GM13976 (cell line): ENCODE measurements around the gene CDH13.

ENCODE experiments used
- DNase-seq: peaks from one replicate; pipeline ENCODE4 v3.0.0; 2012; ENCODE audit warnings: low spot score
- in situ Hi-C: fragments of 300-500 bp; cut with MboI; formaldehyde crosslinking; loops from one replicate; pipeline ENCODE4 v1.12.0; 2022; ENCODE audit warnings: low sequenced_read_pairs, mixed read lengths, inconsistent platforms; ENCODE audit not compliant: unreplicated experiment
- TF ChIP-seq, protein P1 (sequence below): IDR thresholded peaks from 2 replicates; pipeline ENCODE4 v1.5.1; 2012; ENCODE audit warnings: borderline replicate concordance, mild to moderate bottlenecking; ENCODE audit not compliant: insufficient read depth; ENCODE audit errors: extremely low read depth, missing control alignments, control extremely low read depth

CDH13 gene

DNA sequence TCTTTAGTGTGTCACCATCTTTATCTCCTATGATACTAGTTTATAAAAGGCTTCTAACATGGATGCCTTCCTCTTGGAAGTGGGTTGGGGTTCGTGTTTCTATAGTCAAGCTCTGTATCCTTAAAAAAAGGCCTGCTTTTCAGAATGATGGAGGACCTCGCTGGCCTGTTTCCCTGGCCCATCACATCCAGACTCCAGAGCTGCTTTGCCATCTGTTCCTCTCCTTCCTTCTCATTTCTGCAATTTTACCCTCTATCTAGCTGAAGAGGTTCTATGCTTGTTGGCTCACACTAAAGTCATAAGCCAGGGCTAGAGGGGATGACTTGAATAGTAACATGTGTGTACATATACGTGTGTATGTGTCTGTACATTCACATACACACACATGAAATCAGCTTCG is 730.2 kb downstream of the CDH13 start:
- TF ChIP-seq, protein P1, sequence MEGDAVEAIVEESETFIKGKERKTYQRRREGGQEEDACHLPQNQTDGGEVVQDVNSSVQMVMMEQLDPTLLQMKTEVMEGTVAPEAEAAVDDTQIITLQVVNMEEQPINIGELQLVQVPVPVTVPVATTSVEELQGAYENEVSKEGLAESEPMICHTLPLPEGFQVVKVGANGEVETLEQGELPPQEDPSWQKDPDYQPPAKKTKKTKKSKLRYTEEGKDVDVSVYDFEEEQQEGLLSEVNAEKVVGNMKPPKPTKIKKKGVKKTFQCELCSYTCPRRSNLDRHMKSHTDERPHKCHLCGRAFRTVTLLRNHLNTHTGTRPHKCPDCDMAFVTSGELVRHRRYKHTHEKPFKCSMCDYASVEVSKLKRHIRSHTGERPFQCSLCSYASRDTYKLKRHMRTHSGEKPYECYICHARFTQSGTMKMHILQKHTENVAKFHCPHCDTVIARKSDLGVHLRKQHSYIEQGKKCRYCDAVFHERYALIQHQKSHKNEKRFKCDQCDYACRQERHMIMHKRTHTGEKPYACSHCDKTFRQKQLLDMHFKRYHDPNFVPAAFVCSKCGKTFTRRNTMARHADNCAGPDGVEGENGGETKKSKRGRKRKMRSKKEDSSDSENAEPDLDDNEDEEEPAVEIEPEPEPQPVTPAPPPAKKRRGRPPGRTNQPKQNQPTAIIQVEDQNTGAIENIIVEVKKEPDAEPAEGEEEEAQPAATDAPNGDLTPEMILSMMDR, result no peak
- DNase-seq, result no peak
- in situ Hi-C loops, result no loop called here

DNA sequence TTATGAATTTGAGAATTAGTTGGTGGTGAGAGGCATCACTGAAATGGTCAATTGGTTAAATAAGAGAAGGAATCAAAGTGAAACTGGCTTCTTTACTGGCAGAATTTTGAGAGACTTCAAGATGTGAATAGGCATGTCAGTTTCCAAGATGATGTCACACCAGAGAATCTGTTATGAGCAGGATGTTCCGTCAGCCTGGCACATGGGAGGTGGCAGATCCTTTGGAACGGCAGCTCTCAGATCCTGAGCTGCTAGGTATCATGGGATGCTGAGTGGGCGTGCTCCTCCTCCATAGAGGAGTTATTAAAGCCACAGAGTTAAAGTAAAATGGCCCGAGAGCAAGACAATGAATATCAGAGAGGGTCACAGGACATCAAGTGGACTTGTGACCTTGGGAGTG is 736.8 kb downstream of the CDH13 start:
- TF ChIP-seq, protein P1, result no peak
- no peak for DNase-seq
- in situ Hi-C loops, result no loop called here

DNA sequence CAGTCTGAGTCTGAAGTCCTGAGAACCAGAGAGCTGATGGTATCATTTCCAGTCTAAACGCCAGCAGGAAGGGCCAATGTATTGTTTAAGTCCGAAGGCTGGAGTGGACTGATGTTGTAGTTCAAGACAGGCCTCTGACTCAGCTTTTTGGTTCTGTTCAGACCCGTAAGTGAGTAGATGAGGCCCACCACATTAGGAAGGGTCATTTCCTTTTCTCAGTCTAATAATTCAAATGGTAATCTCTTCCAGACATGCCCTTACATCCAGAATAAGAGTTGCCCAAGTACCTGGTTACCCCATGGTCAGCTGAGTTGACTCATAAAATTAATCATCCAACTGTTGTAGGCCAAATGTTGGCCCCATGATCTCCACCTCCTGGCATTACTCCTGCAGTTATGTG is 738.4 kb downstream of the CDH13 start:
- DNase-seq, result no peak
- TF ChIP-seq, protein P1, result no peak
- in situ Hi-C loops, result no loop called here

DNA sequence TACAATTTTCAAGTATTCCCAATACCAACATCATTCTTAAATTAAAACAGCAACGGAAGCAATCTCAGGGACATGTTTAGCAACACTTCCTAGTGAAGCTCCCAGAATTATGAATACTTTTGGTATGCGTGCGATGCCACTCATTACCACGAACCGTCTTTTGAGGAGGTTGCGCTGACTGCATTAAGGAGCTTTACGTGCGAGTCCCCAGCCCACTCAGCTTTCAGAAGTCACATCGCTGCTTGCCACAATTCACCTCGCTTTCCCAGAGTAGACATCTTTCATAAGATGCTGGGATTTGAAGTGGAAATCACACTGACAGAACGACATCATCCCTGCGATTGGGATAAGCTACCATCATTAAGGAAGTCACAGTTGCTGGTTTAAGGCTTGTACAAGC is 739.5 kb downstream of the CDH13 start:
- in situ Hi-C loops, result no loop called here
- DNase-seq, result no peak
- TF ChIP-seq, protein P1, result no peak

DNA sequence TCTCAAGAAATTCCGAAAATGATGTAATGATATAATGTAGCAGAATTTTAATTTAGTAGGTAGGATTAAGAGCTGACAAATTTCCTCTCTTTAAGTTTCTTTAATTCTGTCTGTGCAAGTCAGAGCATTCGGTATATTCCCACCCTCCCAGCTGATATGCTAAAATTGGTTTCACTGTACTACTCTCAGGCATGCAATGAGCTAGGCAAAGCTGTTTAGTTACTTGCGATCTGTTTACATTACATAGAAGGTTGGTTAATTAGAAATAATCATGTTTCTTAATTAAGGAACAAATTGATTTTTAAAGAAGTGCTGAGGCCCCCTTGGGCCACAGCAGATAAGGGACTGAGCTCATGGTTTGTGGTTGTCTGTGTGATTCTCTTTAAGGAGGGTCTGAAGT is 748.2 kb downstream of the CDH13 start:
- in situ Hi-C loops, result no loop called here
- DNase-seq, result no peak
- TF ChIP-seq, protein P1, result no peak

DNA sequence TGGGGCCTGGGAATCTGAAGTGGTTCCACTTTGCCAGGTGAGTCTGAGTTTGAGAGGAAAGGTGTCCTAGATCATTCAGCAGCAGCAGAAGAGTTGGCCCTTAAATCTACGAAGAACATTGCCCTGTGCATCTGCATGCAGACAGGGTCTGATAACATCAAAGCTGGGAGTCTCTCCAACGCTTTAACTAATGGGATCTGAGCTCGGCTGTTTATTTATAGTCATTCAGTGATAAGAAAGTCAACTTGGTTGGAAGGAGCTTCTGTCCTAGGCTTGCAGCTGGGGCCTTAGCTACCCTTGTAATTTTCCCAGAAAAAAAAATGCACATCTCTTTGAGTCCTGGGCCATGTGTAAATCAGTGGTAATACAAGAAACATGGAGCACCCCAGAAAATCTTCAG is 763.0 kb downstream of the CDH13 start:
- DNase-seq, result no peak
- in situ Hi-C loops, result no loop called here
- TF ChIP-seq, protein P1, result no peak

DNA sequence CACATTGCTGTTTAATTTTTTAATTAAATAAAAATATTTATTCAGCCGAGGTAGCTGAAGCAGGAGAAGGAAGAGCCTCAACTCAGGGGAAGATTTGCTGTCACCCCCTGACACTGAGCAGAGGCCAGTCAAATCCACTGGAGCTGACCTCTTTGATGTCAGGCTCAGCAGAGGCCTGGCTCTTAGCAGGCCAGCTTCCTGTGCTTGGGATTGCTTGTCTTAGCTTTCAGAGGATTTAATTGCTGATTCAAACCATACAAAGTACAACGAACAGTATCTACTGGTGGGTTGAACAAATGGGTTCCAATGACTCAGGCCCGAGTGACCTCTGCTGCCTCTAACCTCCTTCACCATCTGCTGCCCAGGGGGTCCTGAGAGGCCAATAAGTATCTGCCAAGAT is 764.0 kb downstream of the CDH13 start:
- in situ Hi-C loops, result no loop called here
- TF ChIP-seq, protein P1, result no peak
- no peak for DNase-seq
